Fibroblast of skin of abdomen (primary cell): ENCODE measurements around the gene GLIS1.

Experiments used
- DNase-seq: peaks from one replicate; pipeline ENCODE4 v3.0.0-alpha.2; 2013

Gene GLIS1

GRCh38 chr1:53633073-53633704 lies 105.8 kb downstream of the GLIS1 start:
- DNase-seq = no peak

- no peak for DNase-seq
Measured at GRCh38 chr1:53631622-53632310, 107.2 kb downstream of the GLIS1 start.

- DNase-seq = no peak
Measured at GRCh38 chr1:53629101-53629691, 109.8 kb downstream of the GLIS1 start.

GRCh38 chr1:53628286-53628955 lies 110.5 kb downstream of the GLIS1 start:
- no peak for DNase-seq

DNA sequence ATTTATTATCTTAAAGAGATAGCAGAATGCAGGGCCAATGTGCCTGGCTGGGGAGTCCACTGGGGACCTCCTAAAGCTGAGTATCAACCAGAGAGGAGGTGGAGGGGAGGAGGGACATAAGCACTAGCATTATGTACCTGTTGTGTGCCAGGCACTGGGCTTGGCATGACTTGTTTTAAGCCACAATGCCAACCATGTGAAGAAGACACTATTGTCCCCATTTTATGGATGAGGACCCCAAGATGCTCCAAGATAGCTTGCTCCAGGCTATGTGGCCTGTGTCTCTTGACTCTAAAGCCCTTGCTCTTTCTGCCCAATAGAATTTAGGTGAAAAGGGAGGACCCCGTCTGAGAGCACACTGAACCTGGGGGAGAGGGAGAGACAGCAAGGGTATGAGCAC lies 111.3 kb downstream of the GLIS1 start:
- no peak for DNase-seq

GRCh38 chr1:53627031-53627430 lies 111.9 kb downstream of the GLIS1 start:
- DNase-seq = no peak

- DNase-seq = no peak
Measured at GRCh38 chr1:53626616-53627015, 112.3 kb downstream of the GLIS1 start.

GRCh38 chr1:53625766-53626520 lies 113.0 kb downstream of the GLIS1 start:
- DNase-seq = no peak

DNA sequence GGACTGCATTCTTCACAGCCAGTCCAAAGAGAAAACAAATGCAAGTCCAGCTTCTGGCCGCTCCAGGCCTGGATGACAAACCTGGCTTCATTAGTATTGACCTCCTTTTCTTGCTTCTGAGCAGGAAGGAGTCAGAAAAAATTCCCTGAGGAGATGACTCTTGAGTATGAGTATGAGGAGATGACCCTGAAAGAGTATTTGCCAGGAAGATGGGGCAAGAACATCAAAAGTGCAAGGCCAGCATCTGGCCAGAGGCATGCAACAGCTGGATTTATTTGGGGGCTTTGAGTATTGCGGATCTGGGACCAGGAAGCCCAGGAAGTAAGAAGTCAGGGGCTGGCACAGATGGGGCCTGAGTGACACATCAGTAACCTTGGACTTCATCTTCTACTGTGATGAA lies 113.9 kb downstream of the GLIS1 start:
- peak; percentile 42 for DNase-seq

DNA sequence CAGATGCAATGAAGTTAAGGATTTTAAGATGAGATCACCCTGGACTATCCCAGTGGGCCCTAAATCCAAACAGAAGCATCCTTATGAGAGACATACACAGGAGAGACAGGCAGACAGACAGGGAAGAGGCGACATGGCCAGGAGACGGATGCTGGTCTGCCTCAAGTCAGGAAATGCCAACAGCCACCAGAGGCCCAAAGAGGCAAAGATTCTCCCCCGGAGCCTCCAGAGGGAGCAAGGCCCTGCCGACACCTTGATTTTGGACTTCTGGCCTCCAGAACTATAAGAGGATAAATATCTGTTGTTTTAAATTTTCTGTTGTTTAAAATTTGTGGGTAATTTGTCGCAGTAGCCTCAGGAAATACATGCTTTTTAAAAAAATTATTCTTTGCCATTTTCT lies 116.4 kb downstream of the GLIS1 start:
- no peak for DNase-seq

DNA sequence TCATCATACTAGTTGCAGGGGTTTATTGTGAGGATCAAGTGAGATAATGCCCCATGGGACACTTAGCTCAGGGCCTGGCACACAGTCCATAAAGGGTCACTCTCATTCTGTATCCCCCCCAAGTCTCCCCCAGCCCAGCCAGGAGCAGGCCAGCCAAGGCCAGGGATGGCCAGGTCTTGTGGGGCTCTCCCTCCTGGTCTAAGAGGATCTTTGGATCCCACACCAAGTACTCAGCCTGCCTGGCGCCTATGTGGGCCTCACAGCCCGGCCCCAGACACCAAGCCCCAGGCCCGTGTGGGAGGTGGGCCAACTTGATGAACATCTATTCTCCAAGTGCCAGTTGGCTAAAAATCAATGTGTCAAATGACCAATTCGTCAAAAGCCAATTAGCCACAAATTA lies 117.8 kb downstream of the GLIS1 start:
- no peak for DNase-seq

DNA sequence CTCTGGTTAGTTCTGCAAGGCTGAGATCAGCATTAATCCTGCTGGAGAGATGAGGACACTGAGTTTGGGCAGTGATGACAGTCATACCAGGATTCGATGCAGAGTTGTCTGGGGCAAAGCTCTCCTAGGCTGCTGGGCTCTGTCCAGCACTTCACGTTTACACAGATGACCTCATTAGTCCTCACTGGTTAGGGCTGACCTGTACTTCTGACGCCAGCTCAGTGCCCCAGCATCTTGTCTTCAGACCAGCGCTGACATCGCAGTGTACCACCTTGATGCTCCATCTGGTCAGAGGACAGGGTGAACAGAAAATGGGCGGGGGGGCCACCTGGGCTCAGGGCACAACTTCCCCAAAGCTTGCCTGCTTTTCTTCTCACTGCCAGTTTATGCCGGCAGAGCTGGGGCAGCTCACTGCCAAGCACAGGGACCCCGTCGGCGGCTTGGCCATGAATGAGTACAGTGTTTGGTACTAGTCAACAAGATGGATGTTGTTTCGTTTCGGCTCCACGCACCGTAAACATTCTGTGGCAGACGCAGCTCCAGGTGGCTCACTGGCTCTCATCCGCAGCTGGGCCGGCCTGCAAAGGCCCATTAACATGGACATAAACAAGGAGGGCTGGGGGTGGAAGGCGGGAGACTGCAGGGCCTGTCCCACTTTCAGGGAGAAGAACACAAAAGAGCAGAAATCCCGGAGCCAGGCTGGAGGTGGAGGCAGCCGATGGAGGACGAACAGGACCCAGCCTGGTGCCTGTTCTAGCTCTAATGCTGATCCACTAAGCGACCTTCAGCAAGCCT lies 118.7 kb downstream of the GLIS1 start:
- DNase-seq = no peak

DNA sequence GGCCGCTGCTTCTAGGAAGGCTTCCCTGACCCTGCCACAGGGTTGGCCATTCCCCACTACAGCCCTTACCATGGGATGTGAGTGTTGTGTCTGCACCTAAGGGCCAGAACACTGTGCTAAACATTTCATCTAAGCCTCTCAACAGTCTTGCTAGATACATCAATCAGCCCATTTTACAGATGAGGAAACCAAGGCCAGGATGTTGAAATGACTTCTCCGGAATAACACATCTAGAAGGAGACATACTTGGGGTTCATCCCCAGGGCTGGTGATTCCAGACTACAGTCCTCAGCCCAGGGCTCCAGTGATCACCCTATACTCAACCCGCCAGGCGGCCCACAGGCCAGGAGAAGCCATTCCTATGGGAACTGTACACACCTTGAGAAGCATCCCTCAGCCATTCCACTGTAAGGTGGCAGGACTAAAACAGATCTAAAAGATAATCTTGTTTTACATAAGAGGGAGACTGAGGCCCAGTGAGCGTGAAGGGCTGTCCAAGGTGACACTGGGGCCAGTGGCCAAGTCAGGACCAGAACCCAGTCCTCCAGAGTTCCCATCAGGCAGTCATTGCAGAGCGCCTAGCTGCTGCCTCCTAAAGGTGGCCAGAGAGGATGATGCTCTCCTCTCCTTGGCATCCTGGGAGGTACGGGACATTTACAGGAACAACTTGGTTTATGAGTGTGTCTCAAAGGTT lies 119.5 kb downstream of the GLIS1 start:
- DNase-seq = no peak

DNA sequence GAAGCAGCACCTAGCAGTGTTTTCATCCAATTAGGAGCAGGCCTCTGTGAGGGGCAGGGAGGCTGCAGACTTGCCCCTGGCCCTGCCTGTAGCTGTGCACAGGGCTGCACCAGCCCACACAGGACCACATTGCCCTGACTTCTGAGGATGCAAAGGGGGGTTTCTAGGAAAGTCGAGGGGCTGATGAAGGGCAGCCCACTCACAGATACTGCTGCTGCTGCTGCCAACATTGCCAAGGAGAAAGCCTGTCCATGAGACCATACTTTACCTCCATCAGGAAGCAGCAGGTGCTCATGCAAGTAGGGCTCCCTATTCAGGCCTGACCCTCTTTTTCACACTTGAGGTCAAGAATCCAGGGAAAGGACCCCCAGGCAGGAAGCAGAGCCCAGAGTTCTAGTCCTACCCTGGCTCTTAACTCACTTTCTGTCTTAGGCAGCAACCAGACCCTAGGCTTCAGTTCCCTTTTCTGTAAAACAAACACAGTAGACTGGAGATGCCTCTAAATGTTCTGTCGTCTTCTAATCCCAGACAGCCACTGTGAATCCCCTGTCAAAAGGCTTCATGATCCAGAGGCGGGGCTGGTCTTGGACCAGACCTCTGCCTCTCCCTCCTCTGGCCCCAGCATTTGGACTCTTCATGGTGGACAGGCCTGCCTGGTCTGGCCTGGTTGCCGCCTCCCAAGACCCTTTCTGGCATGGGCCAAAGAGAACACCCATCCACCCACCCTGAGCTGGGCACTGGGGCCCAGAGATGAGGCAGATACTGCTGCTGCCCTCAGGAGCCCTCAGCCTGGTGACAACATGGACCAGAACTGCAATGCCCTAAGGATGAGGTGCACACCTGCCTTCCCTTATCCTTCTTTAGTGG lies 120.2 kb downstream of the GLIS1 start:
- no peak for DNase-seq

GRCh38 chr1:53617851-53618499 lies 121.0 kb downstream of the GLIS1 start:
- DNase-seq = no peak

- DNase-seq = no peak
Measured at GRCh38 chr1:53617382-53617781, 121.6 kb downstream of the GLIS1 start.

- no peak for DNase-seq
Measured at GRCh38 chr1:53616927-53617326, 122.0 kb downstream of the GLIS1 start.

GRCh38 chr1:53616511-53616910 lies 122.5 kb downstream of the GLIS1 start:
- no peak for DNase-seq

DNA sequence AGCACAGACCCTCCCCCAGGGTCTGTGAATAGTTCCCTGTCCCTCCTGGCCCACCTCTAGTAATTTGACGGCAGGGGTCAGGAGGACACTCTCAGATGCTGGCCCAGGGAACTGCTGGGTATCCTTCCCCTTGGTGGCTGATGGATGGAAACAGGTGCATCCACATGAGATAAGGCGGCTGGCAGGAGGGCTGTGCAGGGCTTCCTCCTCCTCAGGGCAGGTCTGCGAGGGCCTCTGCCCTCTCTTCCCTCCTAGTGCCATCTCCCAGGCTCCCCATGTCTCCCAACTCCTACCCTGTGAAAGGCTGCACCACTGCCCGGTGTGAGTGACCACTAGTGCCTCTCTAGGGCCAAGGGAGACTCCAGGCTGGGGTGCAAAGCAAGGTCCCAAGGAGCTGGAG lies 123.9 kb downstream of the GLIS1 start:
- DNase-seq = no peak
